ENCODE data around the gene DMWD. TPM values are rescaled to one million over a fixed set of nuclear protein-coding genes. Genes with fewer than 3 reads are reported as not detected.

Gene DMWD
- total RNA-seq, 1 donor: 53.5 TPM

- no peak for TF ChIP-seq CTCF (IDR thresholded peaks at IDR 0.05; ENCODE audit: insufficient read depth, low read depth, low read length)
- H3K4me3 ChIP-seq (ENCODE audit: low read depth, low read length): peak within 1 kb of the TSS; percentile 71
- DNase-seq (ENCODE audit: low read depth): peak; percentile 52
Observed at GRCh38 chr19:45782162-45782691, 10.4 kb downstream of the DMWD start, which contains the start of gene DMPK. Gene DMPK, minus strand, starts transcription at chr19:45782490. Its CDS starts 138 bp downstream, at chr19:45782352.

GRCh38 chr19:45781214-45782161 lies 11.2 kb downstream of the DMWD start:
- H3K4me3 ChIP-seq (ENCODE audit: low read depth, low read length): peak overlapping the region; percentile 71
- DNase-seq (ENCODE audit: low read depth): peak; percentile 21
- no peak for TF ChIP-seq CTCF (IDR thresholded peaks at IDR 0.05; ENCODE audit: insufficient read depth, low read depth, low read length)

GRCh38 chr19:45780448-45781213 lies 12.0 kb downstream of the DMWD start:
- H3K4me3 ChIP-seq (ENCODE audit: low read depth, low read length): peak overlapping the region; percentile 71
- no peak for TF ChIP-seq CTCF (IDR thresholded peaks at IDR 0.05; ENCODE audit: insufficient read depth, low read depth, low read length)
- no peak for DNase-seq (ENCODE audit: low read depth)

- TF ChIP-seq CTCF (IDR thresholded peaks at IDR 0.05; ENCODE audit: insufficient read depth, low read depth, low read length): no peak
- no peak for DNase-seq (ENCODE audit: low read depth)
- peak overlapping the region; percentile 71 for H3K4me3 ChIP-seq (ENCODE audit: low read depth, low read length)
Observed at GRCh38 chr19:45780146-45780447, 12.5 kb downstream of the DMWD start.

GRCh38 chr19:45779231-45780145 lies 13.2 kb downstream of the DMWD start:
- TF ChIP-seq CTCF (IDR thresholded peaks at IDR 0.05; ENCODE audit: insufficient read depth, low read depth, low read length): peak; percentile 32
- H3K4me3 ChIP-seq (ENCODE audit: low read depth, low read length): peak overlapping the region; percentile 71
- peak; percentile 55 for DNase-seq (ENCODE audit: low read depth)
